ENCODE data around the gene TNFRSF19.

DNA sequence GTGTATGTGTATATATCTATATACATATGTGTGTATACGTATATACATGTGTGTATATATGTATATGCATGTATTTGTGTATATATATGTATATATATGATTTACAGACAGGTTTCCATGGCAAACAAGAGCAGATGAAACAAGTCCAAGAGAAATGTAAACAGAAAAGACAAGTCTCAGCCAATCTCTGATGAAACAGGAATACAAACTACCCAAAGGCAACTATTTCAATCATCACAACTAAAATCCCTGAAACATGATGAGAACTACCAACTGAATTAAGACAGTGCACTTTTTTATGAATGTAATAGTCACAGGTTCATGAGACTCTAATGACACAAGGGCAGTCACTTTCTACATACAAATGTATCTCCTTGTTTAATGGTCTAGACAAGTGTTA, 140.2 kb downstream of the TNFRSF19 start:
- no peak for TF ChIP-seq EP300 (IDR thresholded peaks at IDR 0.05)
- TF ChIP-seq POLR2A (IDR thresholded peaks at IDR 0.05), result no peak
- TF ChIP-seq, protein P1, sequence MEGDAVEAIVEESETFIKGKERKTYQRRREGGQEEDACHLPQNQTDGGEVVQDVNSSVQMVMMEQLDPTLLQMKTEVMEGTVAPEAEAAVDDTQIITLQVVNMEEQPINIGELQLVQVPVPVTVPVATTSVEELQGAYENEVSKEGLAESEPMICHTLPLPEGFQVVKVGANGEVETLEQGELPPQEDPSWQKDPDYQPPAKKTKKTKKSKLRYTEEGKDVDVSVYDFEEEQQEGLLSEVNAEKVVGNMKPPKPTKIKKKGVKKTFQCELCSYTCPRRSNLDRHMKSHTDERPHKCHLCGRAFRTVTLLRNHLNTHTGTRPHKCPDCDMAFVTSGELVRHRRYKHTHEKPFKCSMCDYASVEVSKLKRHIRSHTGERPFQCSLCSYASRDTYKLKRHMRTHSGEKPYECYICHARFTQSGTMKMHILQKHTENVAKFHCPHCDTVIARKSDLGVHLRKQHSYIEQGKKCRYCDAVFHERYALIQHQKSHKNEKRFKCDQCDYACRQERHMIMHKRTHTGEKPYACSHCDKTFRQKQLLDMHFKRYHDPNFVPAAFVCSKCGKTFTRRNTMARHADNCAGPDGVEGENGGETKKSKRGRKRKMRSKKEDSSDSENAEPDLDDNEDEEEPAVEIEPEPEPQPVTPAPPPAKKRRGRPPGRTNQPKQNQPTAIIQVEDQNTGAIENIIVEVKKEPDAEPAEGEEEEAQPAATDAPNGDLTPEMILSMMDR (IDR thresholded peaks at IDR 0.05), result no peak
- TF ChIP-seq POLR2AphosphoS5 (IDR thresholded peaks at IDR 0.05), result no peak
